ENCODE data around the gene INPP5A.
"Not testable (repeated sequence)": the region's sequence is repeated elsewhere in the genome, so short reads cannot be mapped to it uniquely, and the experiment has no call there.

INPP5A gene

DNA sequence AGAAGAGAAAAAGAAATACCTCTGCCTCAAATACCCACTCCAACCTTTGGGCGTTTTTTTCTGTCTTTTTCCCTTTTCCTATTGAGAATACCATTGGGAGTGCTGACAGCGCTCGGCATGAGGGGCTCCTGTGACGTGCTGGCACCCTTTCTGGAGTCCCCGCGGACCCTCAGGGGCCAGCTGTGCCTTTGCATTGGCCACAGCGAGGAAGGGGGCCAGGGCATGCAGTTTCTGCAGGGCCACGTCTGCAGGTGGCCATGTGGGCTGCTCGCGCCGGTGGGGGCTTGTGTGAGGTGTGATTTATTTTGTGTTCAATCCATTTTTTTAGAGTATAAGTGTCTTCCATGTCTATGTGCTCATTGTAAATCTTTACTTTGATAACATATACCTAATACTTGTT lies 57.4 kb downstream of the INPP5A start:
- no peak for DNase-seq (ENCODE audit: low read depth in 2 of 2)

- DNase-seq (ENCODE audit: low read depth in 2 of 2): no peak
These were observed 58.3 kb downstream of the INPP5A start for GRCh38 chr10:132595854-132596253.

GRCh38 chr10:132596742-132597279 lies 59.2 kb downstream of the INPP5A start:
- DNase-seq (ENCODE audit: low read depth in 2 of 2): no peak

GRCh38 chr10:132597654-132598053 lies 60.1 kb downstream of the INPP5A start:
- DNase-seq (ENCODE audit: low read depth in 2 of 2): no peak

DNA sequence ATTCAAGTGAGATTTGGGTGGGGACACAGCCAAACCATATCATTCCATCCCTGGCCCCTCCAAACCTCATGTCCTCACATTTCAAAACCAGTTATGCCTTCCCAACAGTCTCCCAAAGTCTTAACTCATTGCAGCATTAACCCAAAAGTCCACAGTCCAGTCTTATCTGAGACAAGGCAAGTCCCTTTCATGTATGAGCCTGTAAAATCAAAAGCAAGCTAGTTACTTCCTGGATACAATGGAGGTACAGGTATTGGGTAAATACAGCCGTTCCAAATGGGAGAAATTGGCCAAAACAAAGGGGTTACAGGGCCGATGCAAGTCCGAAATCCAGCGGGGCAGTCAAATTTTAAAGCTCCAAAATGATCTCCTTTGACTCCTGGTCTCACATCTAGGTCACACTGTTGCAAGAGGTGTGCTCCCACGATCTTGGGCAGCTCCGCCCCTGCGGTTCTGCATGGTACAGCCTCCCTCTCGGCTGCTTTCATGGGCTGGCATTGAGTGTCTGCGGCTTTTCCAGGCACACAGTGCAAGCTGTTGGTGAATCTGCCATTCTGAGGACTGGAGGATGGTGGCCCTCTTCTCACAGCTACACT lies 61.5 kb downstream of the INPP5A start:
- DNase-seq (ENCODE audit: low read depth in 2 of 2): not testable (repeated sequence)

GRCh38 chr10:132599732-132600131 lies 62.1 kb downstream of the INPP5A start:
- no peak for DNase-seq (ENCODE audit: low read depth in 2 of 2)

GRCh38 chr10:132600416-132600815 lies 62.8 kb downstream of the INPP5A start:
- no peak for DNase-seq (ENCODE audit: low read depth in 2 of 2)

DNA sequence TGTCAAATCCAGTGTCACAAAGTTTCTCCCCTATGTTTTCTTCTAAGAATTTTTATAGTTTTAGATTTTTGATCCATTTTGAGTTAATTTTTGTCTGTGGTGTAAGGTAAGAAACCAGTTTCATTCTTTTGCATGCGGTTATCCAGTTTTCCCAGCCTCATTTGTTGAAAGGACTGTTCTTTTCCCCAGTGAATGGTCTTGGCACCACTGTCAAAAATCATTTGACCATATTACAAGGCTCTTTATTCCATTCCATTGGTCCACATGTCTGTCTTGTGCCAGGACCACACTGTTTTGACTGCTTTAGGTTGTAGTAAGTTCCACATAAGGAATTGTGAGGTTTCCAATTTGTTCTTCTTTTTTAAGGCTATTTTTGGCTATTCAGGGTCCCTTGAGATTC lies 64.0 kb downstream of the INPP5A start:
- no peak for DNase-seq (ENCODE audit: low read depth in 2 of 2)

DNA sequence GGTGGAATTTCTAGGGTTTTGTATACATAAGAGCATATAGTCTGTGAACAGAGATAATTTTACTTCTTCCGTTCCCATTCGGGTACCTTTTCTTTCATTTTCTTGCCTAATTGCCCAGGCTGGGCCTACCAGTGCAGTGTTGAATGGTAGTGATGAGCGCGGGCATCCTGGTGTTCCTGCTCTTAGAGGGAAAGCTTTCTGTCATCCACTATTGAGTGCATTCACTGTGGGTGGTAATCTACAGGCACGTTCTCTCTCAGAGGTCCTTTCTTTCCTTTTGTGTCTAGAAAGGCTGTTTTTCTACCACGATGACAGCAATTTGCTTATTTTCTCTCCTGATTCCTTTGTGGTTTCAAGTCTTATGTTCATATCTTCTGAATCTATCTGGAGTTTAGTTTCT lies 65.0 kb downstream of the INPP5A start:
- DNase-seq (ENCODE audit: low read depth in 2 of 2): no peak

GRCh38 chr10:132603851-132604533 lies 66.4 kb downstream of the INPP5A start:
- DNase-seq (ENCODE audit: low read depth in 2 of 2): no peak

GRCh38 chr10:132604686-132605085 lies 67.1 kb downstream of the INPP5A start:
- DNase-seq (ENCODE audit: low read depth in 2 of 2): no peak

GRCh38 chr10:132605390-132605789 lies 67.8 kb downstream of the INPP5A start:
- DNase-seq (ENCODE audit: low read depth in 2 of 2): no peak

DNA sequence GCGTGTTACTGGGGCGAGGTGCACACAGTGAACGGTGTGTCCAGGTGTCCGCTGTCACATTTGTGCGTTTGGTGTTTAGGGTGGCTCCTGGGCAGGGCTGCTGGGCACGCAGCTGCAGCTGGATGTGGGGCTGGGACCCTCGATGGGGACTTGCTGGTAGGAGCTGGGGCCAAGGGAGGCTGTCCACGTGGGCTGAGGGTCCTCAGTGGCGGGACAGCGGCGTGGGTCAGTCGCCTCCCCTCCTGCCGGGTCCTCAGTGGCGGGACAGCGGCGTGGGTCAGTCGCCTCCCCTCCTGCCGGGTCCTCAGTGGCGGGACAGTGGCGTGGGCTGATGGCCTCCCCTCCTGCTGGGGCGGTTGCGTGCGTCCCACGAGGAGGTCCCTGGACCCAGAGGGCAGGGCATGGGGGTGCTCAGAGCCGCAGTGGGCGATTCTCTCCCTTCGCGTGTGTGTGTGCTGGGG lies 68.5 kb downstream of the INPP5A start:
- no peak for DNase-seq (ENCODE audit: low read depth in 2 of 2)

DNA sequence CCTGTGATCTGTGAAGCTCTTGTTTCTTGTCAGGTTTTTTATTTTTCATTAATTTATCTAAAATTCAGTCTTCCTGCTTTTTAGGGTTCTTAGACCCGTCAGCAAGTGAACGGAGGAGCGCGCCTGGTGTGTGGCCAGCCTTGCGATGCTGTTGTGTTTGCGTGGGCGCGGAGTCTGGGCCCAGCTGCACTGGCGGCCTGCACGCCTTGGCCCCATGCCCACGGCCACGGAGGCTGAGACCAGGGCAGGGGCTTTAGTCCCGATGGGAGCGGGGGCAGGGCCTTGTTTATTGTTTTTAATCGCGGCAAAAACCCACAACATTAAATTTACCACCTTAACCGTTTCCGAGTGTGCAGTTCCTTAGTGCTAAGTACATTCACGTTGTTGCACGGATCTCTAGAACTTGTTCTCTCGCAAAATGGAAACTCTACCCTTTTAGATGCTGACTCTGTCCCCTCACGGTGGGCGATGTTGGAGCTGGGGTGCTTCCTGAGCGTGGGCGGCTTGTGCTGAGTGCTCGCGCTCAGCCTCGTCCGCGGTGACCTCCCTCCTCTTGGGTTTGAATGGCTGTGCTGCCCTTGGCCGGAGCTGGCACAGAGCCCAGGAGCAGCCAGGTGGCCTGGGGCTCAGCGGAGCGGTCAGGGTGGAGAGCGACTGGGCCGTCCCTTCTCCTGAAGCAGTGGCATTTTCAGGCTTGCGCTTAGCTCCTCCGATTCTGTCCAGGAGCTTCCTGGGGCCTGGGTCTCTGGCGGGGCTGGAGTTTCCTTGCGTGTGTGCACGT lies 69.1 kb downstream of the INPP5A start:
- no peak for DNase-seq (ENCODE audit: low read depth in 2 of 2)

GRCh38 chr10:132607491-132607890 lies 69.9 kb downstream of the INPP5A start:
- no peak for DNase-seq (ENCODE audit: low read depth in 2 of 2)

- DNase-seq (ENCODE audit: low read depth in 2 of 2): no peak
These were observed 70.4 kb downstream of the INPP5A start for GRCh38 chr10:132607961-132608495.

GRCh38 chr10:132608511-132609195 lies 71.1 kb downstream of the INPP5A start:
- DNase-seq (ENCODE audit: low read depth in 2 of 2): no peak

- DNase-seq (ENCODE audit: low read depth in 2 of 2): no peak
These were observed 71.6 kb downstream of the INPP5A start for GRCh38 chr10:132609211-132609610.

- no peak for DNase-seq (ENCODE audit: low read depth in 2 of 2)
These were observed 72.6 kb downstream of the INPP5A start for GRCh38 chr10:132610071-132610701.

DNA sequence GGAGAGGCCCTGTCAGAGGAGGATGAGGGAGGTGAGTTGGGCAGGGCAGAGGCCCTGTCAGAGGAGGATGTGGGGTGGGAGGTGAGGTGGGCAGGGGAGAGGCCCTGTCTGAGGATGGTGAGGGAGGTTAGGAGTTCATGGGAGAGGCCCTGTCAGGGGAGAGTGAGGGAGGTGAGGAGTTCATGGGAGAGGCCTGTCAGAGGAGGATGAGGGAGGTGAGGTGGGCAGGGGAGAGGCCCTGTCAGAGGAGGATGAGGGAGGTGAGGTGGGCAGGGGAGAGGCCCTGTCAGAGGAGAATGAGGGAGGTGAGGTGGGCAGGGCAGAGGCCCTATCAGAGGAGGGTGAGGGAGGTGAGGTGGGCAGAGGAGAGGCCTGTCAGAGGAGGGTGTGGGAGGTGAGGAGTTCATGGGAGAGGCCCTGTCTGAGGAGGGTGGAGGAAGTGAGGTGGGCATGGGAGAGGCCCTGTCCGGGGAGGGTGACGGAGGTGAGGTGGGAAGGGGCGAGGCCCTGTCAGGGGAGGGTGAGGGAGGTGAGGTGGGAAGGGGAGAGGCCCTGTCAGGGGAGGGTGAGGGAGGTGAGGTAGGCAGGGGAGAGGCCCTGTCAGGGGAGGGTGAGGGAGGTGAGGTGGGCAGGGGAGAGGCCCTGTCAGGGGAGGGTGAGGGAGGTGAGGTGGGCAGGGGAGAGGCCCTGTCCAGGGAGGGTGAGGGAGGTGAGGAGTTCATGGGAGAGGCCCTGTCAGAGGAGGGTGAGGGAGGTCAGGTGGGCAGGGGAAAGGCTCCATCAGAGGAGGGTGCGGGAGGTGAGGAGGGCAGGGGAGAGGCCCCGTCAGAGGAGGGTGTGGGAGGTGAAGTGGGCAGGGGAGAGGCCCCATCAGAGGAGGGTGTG lies 73.7 kb downstream of the INPP5A start:
- no peak for DNase-seq (ENCODE audit: low read depth in 2 of 2)
